Measurements from ENCODE around the gene PIK3AP1. TPM values are rescaled to one million over a fixed set of nuclear protein-coding genes. Genes with fewer than 3 reads are reported as not detected.

Gene PIK3AP1
- total and polyA plus RNA-seq, 2 of the 4 experiments (the other 2 are of a cell fraction) = under 0.01 to 0.14 TPM

- no TSS peak for BruUV-seq (replicated peaks)
- H2AK9ac ChIP-seq (replicated peaks; ENCODE audit: low read depth, low read length, poor library complexity) = no peak overlapping the region
- no peak overlapping the region for H3K4me2 ChIP-seq (ENCODE audit: low read depth, low read length)
- no peak overlapping the region for H4K5ac ChIP-seq (ENCODE audit: low read depth, low read length)
- no peak overlapping the region for H3K18ac ChIP-seq (ENCODE audit: low read depth, low read length)
- H3K56ac ChIP-seq (ENCODE audit: extremely low read depth, insufficient read depth, low read length) = no peak overlapping the region
- H2AFZ ChIP-seq (replicated peaks; ENCODE audit: low read length, poor library complexity) = no peak overlapping the region
- H3K4ac ChIP-seq (ENCODE audit: low read depth, low read length) = no peak overlapping the region
- no peak overlapping the region for H2BK120ac ChIP-seq (ENCODE audit: low read depth, low read length)
- H4K91ac ChIP-seq (ENCODE audit: insufficient read depth, low read depth, low read length) = no peak overlapping the region
- CTCF ChIA-PET = no interaction called here
- no peak overlapping the region for H3K27ac ChIP-seq (ENCODE audit: insufficient read depth, low read length)
- H2BK20ac ChIP-seq (ENCODE audit: low read depth, low read length) = no peak overlapping the region
- in situ Hi-C loops (cut with MboI; ENCODE audit: low sequenced_read_pairs) = no loop called here
- H3K36me3 ChIP-seq (ENCODE audit: control insufficient read depth, insufficient read depth, low read length) = no peaks in the 10 kb centered on the region
- WGBS, 2 experiments (ENCODE audit: extremely low coverage in 2 of 2, insufficient read length in 1 of 2) = no CpG with 5 or more reads among the region's 1 CpG
- no peak overlapping the region for H3K14ac ChIP-seq (replicated peaks; ENCODE audit: low read depth, low read length)
- no peaks in the 10 kb centered on the region for H4K20me1 ChIP-seq (ENCODE audit: insufficient read depth, low read length)
- POLR2A ChIA-PET (ENCODE audit: unreplicated experiment) = no interaction called here
- H3K4me1 ChIP-seq (ENCODE audit: control insufficient read depth, insufficient read depth, low read length) = no peaks in the 10 kb centered on the region
- H4K8ac ChIP-seq (ENCODE audit: low read depth in 2 of 2, low read length in 2 of 2) = no peak overlapping the region
- H3K23ac ChIP-seq (ENCODE audit: low read depth, low read length) = no peak overlapping the region
- no peak overlapping the region for H2BK15ac ChIP-seq (ENCODE audit: low read depth, low read length)
- ATAC-seq (ENCODE audit: low read depth) = no peak
- H3K27me3 ChIP-seq (ENCODE audit: control insufficient read depth, insufficient read depth, low read length) = peaks cover 24% of the 10 kb centered on the region
- no peaks in the 10 kb centered on the region for H3K79me1 ChIP-seq (ENCODE audit: low read depth in 1 of 2, low read length in 2 of 2)
- no peak overlapping the region for H3K9ac ChIP-seq (ENCODE audit: low read depth, low read length)
- dilution Hi-C loops (cut with HindIII; ENCODE audit: low sequenced_read_pairs, unreplicated experiment) = no loop called here
- H3K9me3 ChIP-seq (ENCODE audit: control insufficient read depth, insufficient read depth, low read length) = peaks cover 7% of the 10 kb centered on the region
- intact Hi-C loops (cut with micrococcal nuclease) = no loop called here
- no peaks in the 10 kb centered on the region for H3K9me1 ChIP-seq (ENCODE audit: insufficient read depth, low read length)
- no peak overlapping the region for H2AK5ac ChIP-seq (ENCODE audit: low read depth, low read length)
- H2BK5ac ChIP-seq (ENCODE audit: low read depth, low read length, poor library complexity, severe bottlenecking) = no peak overlapping the region
- no peak for DNase-seq
- no peak overlapping the region for H3K4me3 ChIP-seq (ENCODE audit: insufficient read depth, low read depth, low read length)
- TF ChIP-seq MAZ (IDR thresholded peaks at IDR 0.05; ENCODE audit: borderline replicate concordance, low read depth, low read length) = no peak
- TF ChIP-seq CHD1 (IDR thresholded peaks at IDR 0.05; ENCODE audit: low read depth, low read length) = no peak
- TF ChIP-seq, protein P1, sequence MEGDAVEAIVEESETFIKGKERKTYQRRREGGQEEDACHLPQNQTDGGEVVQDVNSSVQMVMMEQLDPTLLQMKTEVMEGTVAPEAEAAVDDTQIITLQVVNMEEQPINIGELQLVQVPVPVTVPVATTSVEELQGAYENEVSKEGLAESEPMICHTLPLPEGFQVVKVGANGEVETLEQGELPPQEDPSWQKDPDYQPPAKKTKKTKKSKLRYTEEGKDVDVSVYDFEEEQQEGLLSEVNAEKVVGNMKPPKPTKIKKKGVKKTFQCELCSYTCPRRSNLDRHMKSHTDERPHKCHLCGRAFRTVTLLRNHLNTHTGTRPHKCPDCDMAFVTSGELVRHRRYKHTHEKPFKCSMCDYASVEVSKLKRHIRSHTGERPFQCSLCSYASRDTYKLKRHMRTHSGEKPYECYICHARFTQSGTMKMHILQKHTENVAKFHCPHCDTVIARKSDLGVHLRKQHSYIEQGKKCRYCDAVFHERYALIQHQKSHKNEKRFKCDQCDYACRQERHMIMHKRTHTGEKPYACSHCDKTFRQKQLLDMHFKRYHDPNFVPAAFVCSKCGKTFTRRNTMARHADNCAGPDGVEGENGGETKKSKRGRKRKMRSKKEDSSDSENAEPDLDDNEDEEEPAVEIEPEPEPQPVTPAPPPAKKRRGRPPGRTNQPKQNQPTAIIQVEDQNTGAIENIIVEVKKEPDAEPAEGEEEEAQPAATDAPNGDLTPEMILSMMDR (conservative IDR thresholded peaks at IDR 0.05; ENCODE audit: low read depth, low read length) = no peak
- TF ChIP-seq, protein P2, sequence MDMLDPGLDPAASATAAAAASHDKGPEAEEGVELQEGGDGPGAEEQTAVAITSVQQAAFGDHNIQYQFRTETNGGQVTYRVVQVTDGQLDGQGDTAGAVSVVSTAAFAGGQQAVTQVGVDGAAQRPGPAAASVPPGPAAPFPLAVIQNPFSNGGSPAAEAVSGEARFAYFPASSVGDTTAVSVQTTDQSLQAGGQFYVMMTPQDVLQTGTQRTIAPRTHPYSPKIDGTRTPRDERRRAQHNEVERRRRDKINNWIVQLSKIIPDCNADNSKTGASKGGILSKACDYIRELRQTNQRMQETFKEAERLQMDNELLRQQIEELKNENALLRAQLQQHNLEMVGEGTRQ (IDR thresholded peaks at IDR 0.05; ENCODE audit: low read depth, low read length) = no peak
- no peak for TF ChIP-seq SMC3 (IDR thresholded peaks at IDR 0.05; ENCODE audit: low read depth, low read length)
- no peak for TF ChIP-seq MXI1 (IDR thresholded peaks at IDR 0.05; ENCODE audit: borderline replicate concordance, low read depth, low read length)
- no peak for TF ChIP-seq POLR2A (IDR thresholded peaks at IDR 0.05; ENCODE audit: low read depth, low read length)
- no peak for TF ChIP-seq RFX5 (IDR thresholded peaks at IDR 0.05; ENCODE audit: low read depth, low read length)
- no peak for TF ChIP-seq FOS (IDR thresholded peaks at IDR 0.05; ENCODE audit: low read depth, low read length)
- TF ChIP-seq BHLHE40 (IDR thresholded peaks at IDR 0.05; ENCODE audit: low read depth, low read length) = no peak
- TF ChIP-seq CEBPB (IDR thresholded peaks at IDR 0.05; ENCODE audit: low read depth, low read length) = no peak
- TF ChIP-seq, protein P3, sequence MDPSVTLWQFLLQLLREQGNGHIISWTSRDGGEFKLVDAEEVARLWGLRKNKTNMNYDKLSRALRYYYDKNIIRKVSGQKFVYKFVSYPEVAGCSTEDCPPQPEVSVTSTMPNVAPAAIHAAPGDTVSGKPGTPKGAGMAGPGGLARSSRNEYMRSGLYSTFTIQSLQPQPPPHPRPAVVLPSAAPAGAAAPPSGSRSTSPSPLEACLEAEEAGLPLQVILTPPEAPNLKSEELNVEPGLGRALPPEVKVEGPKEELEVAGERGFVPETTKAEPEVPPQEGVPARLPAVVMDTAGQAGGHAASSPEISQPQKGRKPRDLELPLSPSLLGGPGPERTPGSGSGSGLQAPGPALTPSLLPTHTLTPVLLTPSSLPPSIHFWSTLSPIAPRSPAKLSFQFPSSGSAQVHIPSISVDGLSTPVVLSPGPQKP (IDR thresholded peaks at IDR 0.05; ENCODE audit: borderline replicate concordance, low read depth, low read length) = no peak
- TF ChIP-seq NFE2L2 (IDR thresholded peaks at IDR 0.05; ENCODE audit: low read depth, low read length) = no peak
- no peak for TF ChIP-seq RCOR1 (IDR thresholded peaks at IDR 0.05; ENCODE audit: insufficient replicate concordance, low read length)
- no peak for TF ChIP-seq RAD21 (IDR thresholded peaks at IDR 0.05; ENCODE audit: low read length)
Measured at GRCh38 chr10:96596422-96597407, 123.6 kb downstream of the PIK3AP1 start.
